ENCODE measurements around the gene ELF3. TPM values are rescaled to one million over a fixed set of nuclear protein-coding genes. Genes with fewer than 3 reads are reported as not detected.

The ELF3 gene
- total RNA-seq, 2 donors from 2014 or later, result 11.8 to 13.2 TPM

GRCh38 chr1:202034149-202034682 lies 23.8 kb downstream of the ELF3 start:
- H3K27ac Mint-ChIP-seq, result peak overlapping the region; percentile 90
- H3K4me3 ChIP-seq (ENCODE audit: low read length), result no peak overlapping the region
- 89 to 94% methylated on average over 5 to 7 of the region's 7 CpGs for WGBS, 2 experiments (ENCODE audit: insufficient coverage in 1 of 2, insufficient read length in 1 of 2)

GRCh38 chr1:202034683-202035462 lies 24.5 kb downstream of the ELF3 start:
- Mint-ChIP-seq H3K27me3 (ENCODE audit: insufficient read depth) (no peaks in the 10 kb centered on the region), H3K27ac (peak overlapping the region; percentile 90), H3K4me3 (no peak overlapping the region), H3K4me1 (peaks cover 16% of the 10 kb centered on the region), H3K36me3 (ENCODE audit: low read depth) (no peaks in the 10 kb centered on the region), H3K9me3 (no peaks in the 10 kb centered on the region)
- H3K9me3 ChIP-seq (ENCODE audit: control insufficient read depth, low read length), result no peaks in the 10 kb centered on the region
- no peaks in the 10 kb centered on the region for H3K36me3 ChIP-seq (ENCODE audit: control insufficient read depth, insufficient read depth, low read length)
- DNase-seq, result peak; percentile 81
- TF ChIP-seq CTCF (conservative IDR thresholded peaks at IDR 0.05), result no peak
- H3K4me3 ChIP-seq (ENCODE audit: low read length), result no peak overlapping the region
- H3K4me1 ChIP-seq (ENCODE audit: control insufficient read depth, insufficient read depth, low read length), result no peaks in the 10 kb centered on the region
- H3K27me3 ChIP-seq (ENCODE audit: control insufficient read depth, insufficient read depth, low read length, poor library complexity, severe bottlenecking), result no peaks in the 10 kb centered on the region
- no peak overlapping the region for H3K9ac ChIP-seq (ENCODE audit: extremely low read depth, low read length, poor library complexity, severe bottlenecking)
- whole genome bisulfite sequencing, 2 experiments (ENCODE audit: insufficient coverage in 1 of 2, insufficient read length in 1 of 2), result 80% methylated on average over 11 to 20 of the region's 20 CpGs
- H3K27ac ChIP-seq (ENCODE audit: low read depth, low read length), result no peak overlapping the region

More at GRCh38 chr1:202034149-202034682, 23.8 kb downstream of the ELF3 start:
- TF ChIP-seq CTCF (conservative IDR thresholded peaks at IDR 0.05), result no peak
- no peaks in the 10 kb centered on the region for H3K27me3 Mint-ChIP-seq (ENCODE audit: insufficient read depth)
- no peaks in the 10 kb centered on the region for H3K27me3 ChIP-seq (ENCODE audit: control insufficient read depth, insufficient read depth, low read length, poor library complexity, severe bottlenecking)
- H3K4me3 Mint-ChIP-seq, result no peak overlapping the region
- H3K4me1 Mint-ChIP-seq, result peaks cover 23% of the 10 kb centered on the region
- H3K4me1 ChIP-seq (ENCODE audit: control insufficient read depth, insufficient read depth, low read length), result no peaks in the 10 kb centered on the region
- no peaks in the 10 kb centered on the region for H3K9me3 Mint-ChIP-seq
- H3K36me3 Mint-ChIP-seq (ENCODE audit: low read depth), result no peaks in the 10 kb centered on the region
- H3K9me3 ChIP-seq (ENCODE audit: control insufficient read depth, low read length), result no peaks in the 10 kb centered on the region
- H3K27ac ChIP-seq (ENCODE audit: low read depth, low read length), result no peak overlapping the region
- H3K36me3 ChIP-seq (ENCODE audit: control insufficient read depth, insufficient read depth, low read length), result no peaks in the 10 kb centered on the region
- DNase-seq, result no peak
- no peak overlapping the region for H3K9ac ChIP-seq (ENCODE audit: extremely low read depth, low read length, poor library complexity, severe bottlenecking)

- H3K36me3 ChIP-seq (ENCODE audit: control insufficient read depth, insufficient read depth, low read length), result no peaks in the 10 kb centered on the region
- TF ChIP-seq CTCF (conservative IDR thresholded peaks at IDR 0.05), result no peak
- H3K36me3 Mint-ChIP-seq (ENCODE audit: low read depth), result no peaks in the 10 kb centered on the region
- H3K4me1 Mint-ChIP-seq, result peaks cover 15% of the 10 kb centered on the region
- no peak overlapping the region for H3K27ac Mint-ChIP-seq
- H3K4me3 ChIP-seq (ENCODE audit: low read length), result no peak overlapping the region
- no peak overlapping the region for H3K27ac ChIP-seq (ENCODE audit: low read depth, low read length)
- H3K9ac ChIP-seq (ENCODE audit: extremely low read depth, low read length, poor library complexity, severe bottlenecking), result no peak overlapping the region
- H3K4me1 ChIP-seq (ENCODE audit: control insufficient read depth, insufficient read depth, low read length), result no peaks in the 10 kb centered on the region
- no peaks in the 10 kb centered on the region for H3K27me3 Mint-ChIP-seq (ENCODE audit: insufficient read depth)
- no peak for DNase-seq
- no peaks in the 10 kb centered on the region for H3K9me3 ChIP-seq (ENCODE audit: control insufficient read depth, low read length)
- 92 to 93% methylated on average over 4 to 9 of the region's 9 CpGs for whole genome bisulfite sequencing, 2 experiments (ENCODE audit: insufficient coverage in 1 of 2, insufficient read length in 1 of 2)
- no peaks in the 10 kb centered on the region for H3K27me3 ChIP-seq (ENCODE audit: control insufficient read depth, insufficient read depth, low read length, poor library complexity, severe bottlenecking)
- no peak overlapping the region for H3K4me3 Mint-ChIP-seq
- H3K9me3 Mint-ChIP-seq, result no peaks in the 10 kb centered on the region
Observed at GRCh38 chr1:202036595-202037387, 26.4 kb downstream of the ELF3 start.

All from endodermal cell (in vitro differentiated cells).